Retinal pigment epithelial cell (primary cell): ENCODE data around the gene NUP62.
"Not testable (repeated sequence)": the region's sequence is repeated elsewhere in the genome, so short reads cannot be mapped to it uniquely, and the experiment has no call there.

Experiments used
- DNase-seq: peaks from one replicate; pipeline ENCODE4 v3.0.0-alpha.2; 2010; ENCODE audit warnings: low read depth
- H3K4me3 ChIP-seq: 2 replicates; pipeline ENCODE4 v1.5.1; 2011; ENCODE audit warnings: mild to moderate bottlenecking, low read length, control low read depth, moderate library complexity
- TF ChIP-seq, protein P1 (sequence below): conservative IDR thresholded peaks from 2 replicates; pipeline ENCODE4 v1.5.1; 2011; ENCODE audit warnings: low read depth, low read length, control low read depth, inconsistent platforms

Gene NUP62

DNA sequence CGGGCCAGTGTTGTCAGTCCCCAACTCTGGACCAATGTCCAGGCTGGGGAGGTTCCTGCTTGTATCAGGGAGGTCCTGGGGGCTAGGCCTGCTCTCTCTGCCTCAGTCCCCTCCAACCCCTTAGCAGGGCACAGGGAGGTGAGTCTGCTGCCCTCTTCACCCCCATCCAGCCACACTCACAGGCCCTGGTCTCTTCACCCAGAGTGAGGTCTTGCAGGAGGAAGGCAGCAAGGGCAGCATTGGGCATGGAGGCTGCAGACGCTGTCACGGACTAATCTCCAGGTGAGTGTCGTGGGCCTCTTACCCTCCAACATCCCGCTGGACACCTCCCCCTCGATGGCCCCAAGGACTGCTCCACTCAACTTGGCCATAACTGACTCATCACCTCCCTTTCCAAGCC lies 43.5 kb upstream of the NUP62 start:
- H3K4me3 ChIP-seq = no peak overlapping the region
- TF ChIP-seq, protein P1, sequence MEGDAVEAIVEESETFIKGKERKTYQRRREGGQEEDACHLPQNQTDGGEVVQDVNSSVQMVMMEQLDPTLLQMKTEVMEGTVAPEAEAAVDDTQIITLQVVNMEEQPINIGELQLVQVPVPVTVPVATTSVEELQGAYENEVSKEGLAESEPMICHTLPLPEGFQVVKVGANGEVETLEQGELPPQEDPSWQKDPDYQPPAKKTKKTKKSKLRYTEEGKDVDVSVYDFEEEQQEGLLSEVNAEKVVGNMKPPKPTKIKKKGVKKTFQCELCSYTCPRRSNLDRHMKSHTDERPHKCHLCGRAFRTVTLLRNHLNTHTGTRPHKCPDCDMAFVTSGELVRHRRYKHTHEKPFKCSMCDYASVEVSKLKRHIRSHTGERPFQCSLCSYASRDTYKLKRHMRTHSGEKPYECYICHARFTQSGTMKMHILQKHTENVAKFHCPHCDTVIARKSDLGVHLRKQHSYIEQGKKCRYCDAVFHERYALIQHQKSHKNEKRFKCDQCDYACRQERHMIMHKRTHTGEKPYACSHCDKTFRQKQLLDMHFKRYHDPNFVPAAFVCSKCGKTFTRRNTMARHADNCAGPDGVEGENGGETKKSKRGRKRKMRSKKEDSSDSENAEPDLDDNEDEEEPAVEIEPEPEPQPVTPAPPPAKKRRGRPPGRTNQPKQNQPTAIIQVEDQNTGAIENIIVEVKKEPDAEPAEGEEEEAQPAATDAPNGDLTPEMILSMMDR = no peak
- no peak for DNase-seq

DNA sequence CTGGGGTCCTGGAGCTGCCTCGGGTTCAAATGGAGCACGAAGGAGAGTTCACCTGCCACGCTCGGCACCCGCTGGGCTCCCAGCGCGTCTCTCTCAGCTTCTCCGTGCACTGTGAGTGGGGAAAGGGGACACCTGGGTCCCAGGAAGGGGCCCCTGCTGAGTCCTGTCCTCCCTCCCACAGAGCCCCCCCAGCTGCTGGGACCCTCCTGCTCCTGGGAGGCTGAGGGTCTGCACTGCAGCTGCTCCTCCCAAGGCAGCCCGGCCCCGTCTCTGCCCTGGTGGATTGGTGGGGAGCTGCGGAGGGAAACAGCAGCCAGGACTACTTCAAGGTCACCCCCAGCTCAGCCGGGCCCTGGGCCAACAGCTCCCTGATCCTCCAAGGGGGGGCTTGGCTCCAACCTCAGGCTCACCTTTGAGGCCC lies 42.7 kb upstream of the NUP62 start:
- no peak overlapping the region for H3K4me3 ChIP-seq
- DNase-seq = no peak
- TF ChIP-seq, protein P1 = no peak

DNA sequence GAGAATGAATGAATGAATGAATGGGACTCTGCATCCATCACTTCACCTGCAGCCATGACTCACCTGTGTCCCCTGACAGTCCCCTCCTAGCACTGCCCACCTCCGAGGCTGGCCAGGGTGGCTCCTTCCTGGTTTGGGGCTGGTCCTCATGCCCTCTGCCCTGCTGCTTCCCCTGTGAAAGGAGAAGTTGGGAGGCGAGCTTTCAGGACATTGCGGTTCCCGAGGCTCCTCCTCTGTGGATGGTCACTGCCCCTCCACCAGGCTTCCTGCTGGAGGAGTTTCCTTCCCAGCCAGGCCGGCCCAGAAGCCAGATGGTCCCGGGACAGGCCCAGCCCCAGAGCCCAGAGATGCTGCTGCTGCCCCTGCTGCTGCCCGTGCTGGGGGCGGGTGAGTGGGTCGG lies 40.1 kb upstream of the NUP62 start:
- H3K4me3 ChIP-seq, DNase-seq: not testable (repeated sequence)

DNA sequence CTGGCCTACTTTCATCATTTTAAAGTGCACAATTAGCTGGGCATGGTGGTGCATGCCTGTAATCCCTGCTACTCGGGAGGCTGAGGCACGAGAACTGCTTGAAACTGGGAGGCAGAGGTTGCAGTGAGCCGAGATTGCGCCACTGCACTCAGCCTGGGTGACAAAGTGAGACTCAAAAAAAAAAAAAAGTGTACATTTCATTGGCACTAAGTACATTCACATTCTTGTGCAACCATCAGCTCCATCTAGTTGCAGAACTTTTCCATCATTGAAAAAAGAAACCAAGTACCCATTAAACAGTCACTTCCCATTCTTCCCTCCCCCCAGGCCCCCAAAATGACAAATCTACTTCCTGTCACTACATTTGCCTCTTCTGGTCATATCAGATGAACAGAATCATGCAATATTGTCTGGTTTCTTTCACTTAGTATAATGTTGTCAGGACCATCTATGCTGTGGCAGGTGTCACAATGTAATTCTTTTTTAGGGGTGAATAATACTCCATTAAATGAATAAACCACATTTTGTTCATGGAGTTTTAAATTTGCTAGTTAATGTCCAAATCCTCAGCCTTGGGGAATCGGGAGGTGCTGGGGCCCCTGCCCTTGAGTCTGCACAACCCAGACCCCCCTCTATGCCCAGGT lies 39.1 kb upstream of the NUP62 start:
- TF ChIP-seq, protein P1 = no peak
- H3K4me3 ChIP-seq = no peak overlapping the region
- no peak for DNase-seq

DNA sequence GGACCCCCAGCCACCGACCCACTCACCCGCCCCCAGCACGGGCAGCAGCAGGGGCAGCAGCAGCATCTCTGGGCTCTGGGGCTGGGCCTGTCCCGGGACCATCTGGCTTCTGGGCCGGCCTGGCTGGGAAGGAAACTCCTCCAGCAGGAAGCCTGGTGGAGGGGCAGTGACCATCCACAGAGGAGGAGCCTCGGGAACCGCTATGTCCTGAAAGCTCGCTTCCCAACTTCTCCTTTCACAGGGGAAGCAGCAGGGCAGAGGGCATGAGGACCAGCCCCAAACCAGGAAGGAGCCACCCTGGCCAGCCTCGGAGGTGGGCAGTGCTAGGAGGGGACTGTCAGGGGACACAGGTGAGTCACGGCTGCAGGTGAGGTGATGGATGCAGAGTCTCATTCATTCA lies 31.7 kb upstream of the NUP62 start, which contains the start of gene SIGLEC11:
Gene SIGLEC11, minus strand, starts transcription at position 193 of the 400 bp plus-strand sequence. Its CDS starts 91 bp downstream, at position 102.
- not testable (repeated sequence) for H3K4me3 ChIP-seq, DNase-seq

DNA sequence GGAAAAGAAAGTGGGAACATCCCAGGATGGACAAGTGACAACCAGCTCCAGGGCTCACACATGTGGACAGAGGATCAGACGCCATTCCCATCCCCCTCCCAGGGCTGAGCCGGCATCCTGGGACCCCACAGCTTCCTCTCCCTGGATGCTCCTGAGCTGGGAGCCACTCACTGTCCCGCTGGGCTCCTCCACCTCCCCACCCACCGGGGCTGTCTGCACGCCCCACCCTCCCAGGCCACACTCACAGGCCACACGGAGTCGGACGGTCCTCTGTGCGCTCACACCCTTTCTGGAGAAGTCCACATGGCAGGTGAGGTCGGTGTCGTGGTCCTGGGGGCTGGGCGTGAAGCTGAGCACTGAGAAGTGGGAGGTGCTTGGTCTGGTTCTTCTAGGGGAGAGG lies 30.6 kb upstream of the NUP62 start:
- not testable (repeated sequence) for DNase-seq, H3K4me3 ChIP-seq

DNA sequence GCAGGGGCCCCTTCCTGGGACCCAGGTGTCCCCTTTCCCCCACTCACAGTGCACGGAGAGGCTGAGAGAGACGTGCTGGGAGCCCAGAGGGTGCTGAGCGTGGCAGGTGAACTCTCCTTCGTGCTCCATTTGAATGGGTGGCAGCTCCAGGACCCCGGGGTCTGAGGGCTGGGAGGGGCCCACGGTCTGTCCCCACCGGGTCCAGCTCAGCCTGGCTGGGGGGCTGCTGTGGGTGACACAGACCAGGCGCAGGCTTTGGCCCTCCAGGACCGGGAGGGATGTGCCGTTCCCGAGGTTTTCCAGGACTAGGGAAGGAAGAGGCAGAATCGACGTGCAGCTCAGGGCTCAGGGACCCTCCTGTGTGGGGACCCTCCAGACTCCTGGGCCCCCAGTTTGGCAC lies 29.3 kb upstream of the NUP62 start:
- H3K4me3 ChIP-seq, DNase-seq: not testable (repeated sequence)

DNA sequence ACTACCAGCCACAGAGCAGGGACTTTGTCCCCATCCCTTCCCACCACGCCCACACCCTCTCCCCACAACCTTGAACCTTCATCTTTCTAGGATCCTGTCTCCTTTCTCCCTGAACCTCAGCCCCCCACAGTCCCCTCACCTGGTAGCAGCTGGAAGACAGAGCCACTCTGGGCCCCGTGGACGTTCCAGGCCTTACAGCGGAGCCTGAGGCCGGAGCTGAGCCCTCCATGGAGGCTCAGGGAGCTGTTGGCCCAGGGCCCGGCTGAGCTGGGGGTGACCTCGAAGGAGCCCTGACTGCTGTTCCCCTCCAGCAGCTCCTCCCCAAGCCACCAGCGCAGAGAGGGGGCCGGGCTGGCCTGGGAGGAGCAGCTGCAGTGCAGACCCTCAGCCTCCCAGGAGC lies 28.8 kb upstream of the NUP62 start:
- not testable (repeated sequence) for H3K4me3 ChIP-seq, DNase-seq

DNA sequence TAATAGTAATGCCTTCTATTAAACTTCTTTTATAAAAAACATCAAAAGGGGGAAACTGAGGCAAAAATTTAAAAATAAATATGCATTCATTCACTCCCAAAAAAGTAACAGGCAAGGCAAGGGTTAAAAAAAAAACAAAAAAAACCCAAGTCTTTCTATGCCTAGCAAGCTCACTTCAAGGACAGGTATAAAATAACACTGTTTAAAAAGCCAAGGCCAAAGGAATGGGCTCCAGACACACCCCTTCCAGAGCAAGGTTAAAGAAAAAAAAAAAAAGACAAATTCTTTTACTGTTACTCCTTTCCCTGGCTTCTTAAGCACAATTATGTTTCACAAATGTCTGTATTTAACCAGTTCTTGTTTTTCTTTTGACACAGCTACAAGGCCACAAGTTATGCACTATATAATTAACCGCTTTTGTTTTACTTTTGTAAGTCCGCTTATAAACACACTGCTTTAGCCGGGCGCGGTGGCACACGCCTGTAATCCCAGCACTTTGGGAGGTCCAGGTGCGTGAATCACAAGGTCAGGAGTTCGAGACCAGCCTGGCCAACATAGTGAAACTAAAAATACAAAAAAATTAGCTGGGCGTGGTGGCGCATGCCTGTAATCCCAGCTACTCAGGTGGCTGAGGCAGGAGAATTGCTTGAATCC lies 28.1 kb upstream of the NUP62 start:
- DNase-seq = no peak
- TF ChIP-seq, protein P1 = no peak
- no peak overlapping the region for H3K4me3 ChIP-seq

DNA sequence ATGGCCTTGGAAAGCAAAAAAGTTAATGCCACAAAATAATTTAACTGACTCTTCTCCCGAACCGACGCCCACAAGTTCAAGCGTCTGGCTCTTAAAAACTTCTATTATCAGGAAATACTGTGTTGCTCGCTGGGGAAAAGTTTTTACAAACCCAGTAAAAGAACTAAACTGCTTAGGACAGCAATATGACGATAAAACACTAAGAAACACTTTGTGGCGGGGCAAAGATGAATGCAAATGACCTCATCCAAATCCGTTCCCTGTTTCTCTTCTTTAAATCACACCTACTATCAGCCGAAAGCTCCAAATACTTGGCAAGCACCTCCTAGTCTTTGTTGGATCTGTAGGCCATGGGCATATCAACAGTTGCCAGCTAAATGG lies 26.8 kb upstream of the NUP62 start:
- H3K4me3 ChIP-seq = no peak overlapping the region
- TF ChIP-seq, protein P1 = no peak
- DNase-seq = no peak
